ENCODE results near the gene TENT5A.
A peak's percentile ranks its signal among the peaks of the same experiment; 100 is the strongest.
"Not testable (repeated sequence)": the region's sequence is repeated elsewhere in the genome, so short reads cannot be mapped to it uniquely, and the experiment has no call there.

TENT5A gene

GRCh38 chr6:81749707-81750106 lies 2.8 kb downstream of the TENT5A start:
- DNase-seq: peak; percentile 29

- no peak for DNase-seq
Observed at GRCh38 chr6:81748994-81749393, 3.5 kb downstream of the TENT5A start.

GRCh38 chr6:81747327-81747726 lies 5.2 kb downstream of the TENT5A start:
- DNase-seq: no peak

GRCh38 chr6:81744131-81744530 lies 8.3 kb downstream of the TENT5A start:
- no peak for DNase-seq

- no peak for DNase-seq
Observed at GRCh38 chr6:81743649-81744048, 8.8 kb downstream of the TENT5A start.

GRCh38 chr6:81741689-81742088 lies 10.8 kb downstream of the TENT5A start:
- DNase-seq: no peak

GRCh38 chr6:81740591-81740990 lies 11.9 kb downstream of the TENT5A start:
- DNase-seq: not testable (repeated sequence)

GRCh38 chr6:81739230-81740195 lies 13.0 kb downstream of the TENT5A start:
- DNase-seq: peak; percentile 5

GRCh38 chr6:81736428-81736827 lies 16.1 kb downstream of the TENT5A start:
- DNase-seq: no peak

GRCh38 chr6:81735756-81736380 lies 16.6 kb downstream of the TENT5A start:
- no peak for DNase-seq

GRCh38 chr6:81734500-81735150 lies 17.9 kb downstream of the TENT5A start:
- DNase-seq: no peak

GRCh38 chr6:81734081-81734480 lies 18.4 kb downstream of the TENT5A start:
- no peak for DNase-seq

GRCh38 chr6:81731814-81732213 lies 20.7 kb downstream of the TENT5A start:
- DNase-seq: no peak

- DNase-seq: no peak
Observed at GRCh38 chr6:81727876-81728517, 24.5 kb downstream of the TENT5A start.

GRCh38 chr6:81725127-81725526 lies 27.4 kb downstream of the TENT5A start:
- DNase-seq: no peak

GRCh38 chr6:81722506-81723223 lies 29.8 kb downstream of the TENT5A start:
- DNase-seq: no peak

- DNase-seq: no peak
Observed at GRCh38 chr6:81720427-81720826, 32.1 kb downstream of the TENT5A start.

- no peak for DNase-seq
Observed at GRCh38 chr6:81718126-81718525, 34.4 kb downstream of the TENT5A start.

- no peak for DNase-seq
Observed at GRCh38 chr6:81714684-81715083, 37.8 kb downstream of the TENT5A start.

- DNase-seq: no peak
Observed at GRCh38 chr6:81713205-81713604, 39.3 kb downstream of the TENT5A start.

- no peak for DNase-seq
Observed at GRCh38 chr6:81708113-81708699, 44.3 kb downstream of the TENT5A start.

GRCh38 chr6:81704700-81705099 lies 47.8 kb downstream of the TENT5A start:
- no peak for DNase-seq
